Adrenal gland (tissue), 12 donors: ENCODE measurements around the gene BOLA3. TPM values are rescaled to one million over a fixed set of nuclear protein-coding genes. Genes with fewer than 3 reads are reported as not detected.
A peak's percentile ranks its signal among the peaks of the same experiment; 100 is the strongest.
"Not testable (repeated sequence)": the region's sequence is repeated elsewhere in the genome, so short reads cannot be mapped to it uniquely, and the experiment has no call there.

Experiments used
- DNase-seq, 7 donors: peaks; one replicate each; pipeline ENCODE4 v3.0.0-alpha.2; 2019 to 2020
- H3K27ac ChIP-seq, 5 donors: fragments of 200-600 bp; sonication (generic) in 4 of 5; 1 replicate in 3 of 5; 2 replicates in 2 of 5; pipeline versions ENCODE4 v1.5.1 to v1.8.0; 2016 to 2020; ENCODE audit warnings: mild to moderate bottlenecking in 1 of 5
- H3K27me3 ChIP-seq: fragments of 200-600 bp; 2 replicates; pipeline ENCODE4 v1.8.0; 2021
- H3K36me3 ChIP-seq, 2 donors: fragments of 200-600 bp; replicated peaks in 1 of 2; 1 replicate in 1 of 2; 2 replicates in 1 of 2; pipeline versions ENCODE4 v1.5.1 to v1.8.0; 2018 to 2022
- H3K4me1 ChIP-seq, 2 donors: fragments of 200-600 bp; replicated peaks in 1 of 2; 1 replicate in 1 of 2; 2 replicates in 1 of 2; pipeline versions ENCODE4 v1.5.1 to v1.8.0; 2018 to 2021
- H3K4me3 ChIP-seq, 4 donors: fragments of 200-600 bp; sonication (generic) in 3 of 4; one replicate each; pipeline ENCODE4 v1.5.1; 2016 to 2018
- H3K9me3 ChIP-seq, 3 donors: fragments of 200-600 bp; sonication (generic) in 1 of 3; replicated peaks in 1 of 3; 1 replicate in 2 of 3; 2 replicates in 1 of 3; pipeline versions ENCODE4 v1.5.1 to v1.8.0; 2016 to 2021
- CTCF ChIP-seq, 6 experiments: fragments of 450-650 bp in 4 of 6; fragments of 200-600 bp in 2 of 6; sonication (generic) in 1 of 6; IDR thresholded peaks; 1 replicate in 5 of 6; 2 replicates in 1 of 6; pipeline versions ENCODE4 v1.5.1 to v1.8.0; 2016 to 2021; ENCODE audit warnings: antibody characterized with exemption in 6 of 6, mild to moderate bottlenecking in 2 of 6, moderate library complexity in 1 of 6
- POLR2A ChIP-seq, 2 donors: fragments of 450-650 bp; IDR thresholded peaks; one replicate each; pipeline ENCODE4 v1.6.1; 2017; ENCODE audit warnings: antibody characterized with exemption in 2 of 2, mild to moderate bottlenecking in 2 of 2, moderate library complexity in 1 of 2
- WGBS, 4 donors: extraction: QIAGEN DNeasy Blood & Tissue Kit in 2 of 4; methylation state at CpG; one replicate each; pipeline versions ENCODE4 v1.1.5 to v1.1.7; 2013 to 2017; 5-methylcytosine and 5-hydroxymethylcytosine counted together
- intact Hi-C, 2 donors: fragments of 100-400 bp; cut with DNase I; formaldehyde crosslinking; loops; one replicate each; pipeline versions ENCODE4 v1.14.1 to v1.15.0; 2022 to 2023
- polyA plus RNA-seq, 3 donors: library from polyadenylated mRNA; stranded (reverse); fragments of 200-250 nt in 2 of 3; fragments of 350-450 nt in 1 of 3; fragmentation: Illumina TruSeq in 1 of 3; extraction: RNeasy Lipid Tissue Mini Kit (QIAGEN cat#74804) in 1 of 3; gene quantifications; one replicate each; pipeline ENCODE4 v1.2.3, GENCODE V29; 2013 to 2014
- total RNA-seq, 9 donors: library from RNA; depleted of rRNA in 4 of 9; stranded (reverse); fragments of >200 nt in 4 of 9; fragments of 120-200 nt in 1 of 9; fragmentation: NEBNext Ultra II Directional in 1 of 9; extraction: Animal tissue kit (Norgen Biotek cat#: 25700) in 1 of 9; gene quantifications; one replicate each; pipeline versions ENCODE4 v1.1.0 to v1.2.4, GENCODE V29; 2013 to 2023
- donor health status: healthy with polysubstance abuse.
- donor health status: Bipolar disorder and iron deficiency.
- donor health status: DM: yes; HTN: yes; CAD: no.
- donor health status: DM: no; HTN: no; CAD: no.
- donor health status: DM: no; HTN: no; CAD: no.
- donor health status: DM: yes; HTN: yes; CAD: no.

Gene BOLA3
- total and polyA plus RNA-seq, 12 donors = 17.1 to 84.5 (median 48.2) TPM

DNA sequence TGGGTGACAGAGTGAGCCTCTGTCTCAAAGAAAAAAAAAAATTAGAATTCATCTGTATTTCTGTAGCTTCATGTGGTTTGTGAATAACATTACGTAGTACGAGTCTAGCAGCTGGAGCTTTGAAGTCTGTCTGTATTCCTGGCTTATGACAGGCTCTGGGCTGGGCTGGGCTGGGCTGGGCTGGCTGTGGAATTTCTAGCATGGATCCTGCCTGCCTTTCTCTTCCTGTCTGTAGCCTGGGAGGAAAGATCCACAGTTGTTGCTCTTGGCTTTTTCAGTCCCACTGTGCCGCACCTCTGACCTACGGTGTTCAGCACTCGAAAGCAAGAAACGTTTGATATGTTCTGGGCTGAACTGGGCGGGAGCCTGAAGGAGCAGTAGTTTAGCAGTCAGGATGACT lies 55.4 kb downstream of the BOLA3 start:
- peak in 1 of 7 donors; percentile 46 for DNase-seq
- Histone ChIP-seq H3K27me3 (no peaks in the 10 kb centered on the region), H3K4me3 (no peak overlapping the region), H3K9me3 (no peaks in the 10 kb centered on the region), H3K36me3 (peaks cover 0 to 55% of the 10 kb centered on the region in 2 donors), H3K4me1 (no peaks in the 10 kb centered on the region), H3K27ac (peak overlapping the region in 1 of 5 donors; percentile 55)
- intact Hi-C loops = no loop called here
- 79 to 90% (median 84%) methylated on average over 6 to 7 of the region's 7 CpGs for WGBS, 4 donors
- TF ChIP-seq POLR2A (IDR thresholded peaks at IDR 0.05) (no peak), CTCF (IDR thresholded peaks at IDR 0.05) (no peak)

DNA sequence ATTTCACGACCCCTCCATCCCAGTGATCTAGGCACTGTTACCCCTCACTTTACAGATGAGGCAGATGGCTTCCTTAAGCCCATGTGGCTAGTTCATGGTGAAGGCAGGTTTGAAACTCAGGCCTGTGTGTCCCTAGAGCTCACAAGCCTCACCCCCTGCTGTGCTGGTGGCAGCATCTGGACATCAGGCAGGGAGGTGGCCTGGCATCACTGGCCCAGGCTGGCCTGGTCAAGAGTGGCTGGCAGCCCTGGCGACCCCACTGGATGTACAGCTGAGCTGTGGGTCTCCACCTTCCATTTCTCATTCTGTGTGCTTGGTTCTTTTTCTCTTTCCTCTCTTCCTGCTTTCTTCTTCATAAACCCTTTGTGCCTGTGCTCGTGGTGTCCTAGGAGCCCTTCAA lies 56.3 kb downstream of the BOLA3 start:
- Histone ChIP-seq H3K4me3 (no peak overlapping the region), H3K27ac (no peak overlapping the region), H3K9me3 (no peaks in the 10 kb centered on the region), H3K27me3 (no peaks in the 10 kb centered on the region), H3K36me3 (peaks cover 0 to 55% of the 10 kb centered on the region in 2 donors), H3K4me1 (no peaks in the 10 kb centered on the region)
- no peak for DNase-seq
- intact Hi-C loops = no loop called here
- no peak for TF ChIP-seq POLR2A (IDR thresholded peaks at IDR 0.05)
- TF ChIP-seq CTCF (IDR thresholded peaks at IDR 0.05) = no peak
- WGBS, 4 donors = 93 to 98% (median 96%) methylated on average over 3 of the region's 3 CpGs

GRCh38 chr2:74089816-74090745 lies 57.6 kb downstream of the BOLA3 start:
- intact Hi-C loops = no loop called here
- no peak overlapping the region for H3K27ac ChIP-seq
- TF ChIP-seq POLR2A (IDR thresholded peaks at IDR 0.05) (no peak), CTCF (IDR thresholded peaks at IDR 0.05) (no peak)
- H3K4me3 ChIP-seq = no peak overlapping the region
- WGBS, 4 donors = 95 to 96% (median 95%) methylated on average over 21 to 26 of the region's 26 CpGs
- DNase-seq = no peak
- no peaks in the 10 kb centered on the region for H3K4me1 ChIP-seq
- H3K27me3 ChIP-seq = no peaks in the 10 kb centered on the region
- no peaks in the 10 kb centered on the region for H3K9me3 ChIP-seq
- H3K36me3 ChIP-seq = peaks cover 0 to 55% of the 10 kb centered on the region in 2 donors

GRCh38 chr2:74088676-74089075 lies 59.0 kb downstream of the BOLA3 start:
- 96 to 98% (median 97%) methylated on average over 8 of the region's 8 CpGs for WGBS, 4 donors
- H3K27me3 ChIP-seq, DNase-seq, H3K4me3 ChIP-seq, H3K27ac ChIP-seq, H3K4me1 ChIP-seq, H3K9me3 ChIP-seq, intact Hi-C loops: not testable (repeated sequence)
- peaks cover 0 to 44% of the 10 kb centered on the region in 2 donors for H3K36me3 ChIP-seq
